GM18502 (cell line): Measurements from ENCODE around the gene ACYP1.

Experiments
- ATAC-seq: cut with Tn5 transposase; IDR thresholded peaks from one replicate; pipeline ENCODE4 v1.9.1; 2021; ENCODE audit warnings: mild to moderate bottlenecking; ENCODE audit not compliant: unreplicated experiment, poor library complexity

ACYP1 gene

DNA sequence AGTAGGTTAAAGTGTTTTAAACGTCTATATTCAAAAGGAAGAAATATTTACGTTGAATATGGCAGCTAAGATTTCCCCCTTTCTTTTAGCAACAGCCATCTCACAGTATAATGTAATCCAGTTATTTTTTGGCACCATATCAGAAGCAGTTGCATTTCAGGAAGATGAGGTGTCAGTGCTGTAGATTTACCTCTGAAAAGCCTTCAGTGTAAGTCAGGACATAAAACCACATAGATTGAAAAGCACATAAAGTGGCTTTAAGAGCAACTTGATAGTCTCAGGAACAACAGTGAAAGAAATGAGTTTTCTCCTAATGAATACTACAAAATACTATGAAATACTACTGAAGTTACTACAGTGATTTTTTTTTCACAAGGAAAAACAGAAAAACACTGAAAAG lies 19.5 kb downstream of the ACYP1 start:
- no peak for ATAC-seq

DNA sequence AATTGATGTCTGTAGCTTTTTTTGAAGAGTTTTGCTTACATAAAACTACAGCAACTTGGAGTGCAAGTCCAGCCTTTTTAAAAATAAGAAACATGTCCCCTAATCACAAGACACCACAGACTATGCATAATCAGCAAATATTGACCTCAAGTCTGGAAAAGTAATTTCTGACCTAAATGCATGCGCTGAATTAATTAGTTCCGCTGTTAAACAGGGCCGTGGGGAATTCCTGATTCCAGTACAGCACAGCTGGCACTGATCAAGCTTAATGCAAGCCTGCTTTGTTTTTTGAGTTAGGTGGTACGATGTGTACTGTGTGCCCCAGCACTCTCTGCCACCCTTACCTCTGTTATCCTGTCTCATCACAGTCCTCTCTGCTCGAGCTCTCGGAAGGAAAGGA lies 21.8 kb downstream of the ACYP1 start:
- no peak for ATAC-seq

DNA sequence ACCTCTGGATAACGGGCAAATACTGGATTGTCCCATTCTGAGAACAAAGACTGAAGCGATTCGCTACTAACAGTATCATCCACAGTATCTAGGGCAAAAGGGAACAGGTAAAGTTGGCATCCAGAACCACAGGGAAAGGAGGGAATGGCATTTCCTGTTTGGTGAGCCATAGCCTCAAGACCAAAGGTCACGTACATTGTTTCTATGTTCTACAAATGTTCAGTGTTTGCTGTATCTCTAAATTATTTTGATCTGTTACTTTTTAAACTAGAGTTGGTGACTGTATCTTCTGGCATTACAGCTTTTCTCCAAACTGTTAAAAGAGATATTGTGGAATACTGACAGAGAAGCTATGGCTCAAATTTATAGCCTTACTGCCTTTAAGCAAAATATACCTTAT lies 22.2 kb downstream of the ACYP1 start:
- no peak for ATAC-seq

DNA sequence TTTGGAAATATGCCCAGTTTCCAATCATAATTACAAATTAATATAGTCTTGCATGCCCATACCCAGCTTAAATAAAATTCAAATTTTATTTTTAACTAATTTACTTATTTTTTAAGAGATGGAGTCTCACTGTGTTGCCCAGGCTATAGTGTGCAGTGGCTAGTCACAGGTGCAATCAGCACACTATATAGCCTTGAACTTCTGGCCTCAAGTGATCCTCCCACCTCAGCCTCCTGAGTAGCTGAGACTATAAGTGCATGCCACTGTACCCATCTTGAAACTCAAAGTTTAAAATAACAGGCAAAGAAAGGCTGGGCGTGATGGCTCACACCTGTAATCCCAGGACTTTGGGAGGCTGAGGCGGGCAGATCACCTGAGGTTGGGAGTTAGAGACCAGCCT lies 22.9 kb downstream of the ACYP1 start:
- ATAC-seq = no peak

DNA sequence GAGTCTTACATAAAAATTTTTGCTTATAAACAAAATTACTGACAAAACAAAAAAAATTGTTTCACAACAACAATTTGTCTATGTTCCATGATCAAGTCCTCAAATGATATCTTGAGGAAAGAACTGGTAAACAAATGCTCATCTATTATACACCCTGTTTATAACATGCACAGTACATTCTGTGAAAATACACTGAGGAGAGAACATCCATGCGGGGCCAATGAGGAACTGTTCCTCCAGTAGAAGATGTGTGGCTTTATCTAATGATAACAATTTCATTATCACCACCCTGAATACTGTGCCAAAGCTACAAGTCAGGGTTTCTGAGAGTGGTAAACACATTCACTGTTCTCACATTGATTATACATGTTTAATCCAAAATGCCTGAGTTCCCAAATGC lies 23.3 kb downstream of the ACYP1 start:
- ATAC-seq = no peak

DNA sequence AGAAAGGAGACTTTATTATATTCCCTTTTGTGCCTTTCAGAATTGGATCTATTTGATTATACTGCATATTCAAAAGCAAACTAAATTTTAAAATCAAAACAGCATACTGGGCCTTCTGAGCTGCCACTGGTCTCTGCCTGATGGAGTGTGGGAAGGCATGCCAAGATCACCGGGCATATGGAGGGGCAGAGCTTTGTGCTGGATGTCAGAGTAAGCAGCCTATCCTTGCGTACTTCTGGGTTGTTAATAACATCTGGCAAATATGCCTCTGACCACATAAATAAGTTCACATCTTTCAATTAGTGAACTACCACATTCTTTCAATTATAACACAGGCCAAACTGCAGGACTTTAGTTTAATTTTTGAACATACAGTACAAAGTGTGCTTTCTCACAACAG lies 30.9 kb downstream of the ACYP1 start:
- no peak for ATAC-seq

DNA sequence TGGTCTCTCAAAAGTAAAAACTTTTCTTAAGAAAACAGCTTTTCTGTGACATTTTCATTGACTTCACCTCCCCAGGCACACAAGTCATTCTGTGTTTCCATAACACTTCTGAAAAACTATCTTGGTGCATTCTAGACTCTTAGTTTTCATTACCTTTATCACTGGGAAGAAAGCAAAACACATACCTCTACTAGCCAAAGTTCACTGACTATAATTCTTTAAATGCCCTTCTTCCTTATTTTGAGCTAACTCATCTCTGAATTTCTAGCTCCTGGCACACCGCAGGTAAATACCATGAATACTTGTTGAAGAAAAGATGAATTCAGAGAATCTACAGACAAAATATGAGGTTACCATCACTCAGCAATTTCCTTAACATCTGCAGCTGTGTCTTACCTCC lies 33.7 kb downstream of the ACYP1 start:
- ATAC-seq = no peak

DNA sequence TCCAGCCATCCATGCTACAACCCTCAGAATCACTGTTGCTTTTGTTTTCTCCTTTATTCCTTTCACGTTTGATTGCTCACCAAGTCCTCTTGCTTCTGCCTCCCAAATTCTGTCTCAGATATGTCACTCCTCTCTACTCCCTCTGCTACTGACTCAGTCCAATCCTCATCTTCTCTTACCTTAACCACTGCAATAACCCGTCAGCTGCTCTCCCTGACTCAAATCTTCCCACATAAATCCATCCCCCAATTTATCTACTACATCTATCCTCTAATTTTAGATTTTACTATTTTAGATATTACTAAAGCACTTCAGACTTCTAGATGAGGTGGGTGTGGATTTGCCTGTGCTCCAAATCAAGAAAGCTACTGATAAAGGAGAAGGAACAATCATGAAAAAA lies 37.9 kb downstream of the ACYP1 start:
- no peak for ATAC-seq

DNA sequence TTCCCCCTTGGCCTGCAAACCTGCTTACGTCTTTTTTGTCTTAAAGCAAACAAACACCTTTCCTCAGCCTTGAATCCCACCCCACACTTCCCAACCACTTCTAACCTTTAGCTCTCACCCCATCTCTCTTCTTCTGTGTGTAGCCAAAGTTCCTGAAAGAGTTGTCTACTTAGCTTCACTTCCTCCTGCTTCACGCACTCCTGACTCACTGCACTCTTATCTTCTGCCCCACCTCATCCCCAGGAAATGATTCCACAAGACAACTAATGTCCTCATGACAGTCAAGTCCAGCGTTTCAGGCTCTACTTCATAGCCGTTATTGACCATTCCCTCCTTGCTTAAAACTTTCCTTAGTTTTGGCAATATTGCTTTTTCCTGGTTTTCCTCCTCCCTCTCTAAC lies 38.7 kb downstream of the ACYP1 start:
- ATAC-seq = no peak

DNA sequence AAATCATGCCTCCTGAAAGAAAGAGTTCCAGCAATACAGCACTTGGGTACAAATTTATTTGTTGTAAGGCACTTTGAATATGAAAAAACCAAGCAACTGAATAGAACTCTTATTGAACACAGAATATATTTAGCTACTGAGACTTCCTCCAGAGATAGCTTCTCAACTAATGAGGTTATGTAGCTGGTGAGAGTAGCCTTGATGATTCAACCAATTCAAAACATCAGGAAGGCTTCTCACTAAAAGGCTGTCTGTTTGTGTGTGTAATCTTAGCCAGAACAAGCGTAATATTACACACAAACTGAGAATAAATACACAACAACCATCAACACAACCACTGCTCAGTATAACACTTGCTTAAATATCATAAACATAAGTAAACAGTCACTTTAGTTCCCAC lies 40.7 kb downstream of the ACYP1 start:
- ATAC-seq = no peak

DNA sequence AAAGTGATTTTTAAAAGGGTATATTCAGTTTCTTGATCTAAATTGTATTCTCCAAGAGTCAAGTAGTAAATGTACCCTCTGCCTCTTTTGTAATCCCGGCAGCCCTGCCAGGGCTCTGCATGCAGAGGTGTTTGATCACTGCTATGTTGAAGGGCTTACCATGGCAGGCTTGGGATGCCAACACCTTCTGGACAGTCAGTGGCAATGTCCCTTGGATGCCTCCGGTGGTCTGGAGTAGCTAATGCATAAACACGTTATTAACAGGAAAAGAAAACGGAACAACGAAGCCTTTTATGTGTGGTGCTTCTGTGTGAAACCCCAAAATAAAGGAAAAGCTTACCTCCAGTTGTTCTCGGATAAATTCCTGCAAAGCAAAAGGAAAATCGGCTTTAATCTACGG lies 41.2 kb downstream of the ACYP1 start:
- no peak for ATAC-seq

DNA sequence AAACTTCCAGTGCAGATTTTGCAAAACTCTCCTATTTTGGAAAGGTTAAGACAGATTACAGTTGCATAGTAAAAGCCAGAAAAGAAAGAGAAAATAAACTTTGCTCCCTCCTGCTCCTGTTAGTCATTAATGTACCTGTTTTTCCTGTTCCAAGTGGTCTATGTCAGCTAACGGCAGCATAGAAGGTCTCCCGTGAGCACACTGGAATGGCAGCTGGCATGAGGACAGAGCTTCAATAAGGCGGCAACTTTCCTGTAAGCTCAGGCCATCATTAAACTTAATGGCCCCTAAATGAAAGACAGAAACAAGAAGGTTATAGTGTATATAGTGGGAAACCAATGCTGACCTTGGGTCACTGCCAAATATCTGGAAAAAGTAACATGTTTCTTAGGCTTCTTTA lies 45.1 kb downstream of the ACYP1 start:
- ATAC-seq = no peak

DNA sequence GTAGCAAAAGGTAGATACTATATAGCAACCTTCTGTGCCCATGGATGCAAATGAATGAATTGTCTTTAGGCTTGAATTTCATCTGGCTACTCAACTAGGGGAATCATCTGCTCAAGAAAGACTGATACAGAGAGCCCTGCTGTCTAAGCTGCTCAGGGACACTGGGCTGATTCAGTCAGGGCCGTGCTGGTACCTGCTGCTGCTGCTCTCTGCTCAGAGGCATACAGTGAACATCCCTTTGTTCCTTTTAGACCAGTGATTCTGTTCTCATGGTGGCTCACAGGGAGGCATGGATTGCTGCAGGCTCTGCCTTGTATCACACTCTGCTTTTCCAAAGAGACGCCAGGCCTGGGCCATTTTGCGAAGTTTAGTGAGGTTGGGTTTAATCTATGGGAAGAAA lies 47.0 kb downstream of the ACYP1 start:
- no peak for ATAC-seq

DNA sequence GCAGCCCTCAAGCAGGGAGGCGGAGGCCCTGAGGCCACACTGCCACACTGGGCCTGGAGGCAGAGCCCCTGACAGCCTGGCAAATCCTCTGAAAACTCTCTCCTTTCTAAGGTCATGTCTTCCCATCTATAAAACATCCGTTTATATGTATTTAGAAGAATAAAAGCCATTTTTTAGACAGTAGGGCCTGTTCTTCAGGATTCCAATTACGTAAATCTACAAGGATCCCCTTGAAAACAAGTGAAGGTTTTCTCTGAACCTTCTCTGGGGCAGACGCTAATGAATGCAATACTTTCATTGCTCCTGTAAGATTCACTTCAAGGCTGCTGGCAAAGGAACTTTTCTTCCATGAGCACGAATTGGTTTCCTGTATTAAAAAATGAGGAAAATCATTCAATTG lies 48.3 kb downstream of the ACYP1 start:
- no peak for ATAC-seq

DNA sequence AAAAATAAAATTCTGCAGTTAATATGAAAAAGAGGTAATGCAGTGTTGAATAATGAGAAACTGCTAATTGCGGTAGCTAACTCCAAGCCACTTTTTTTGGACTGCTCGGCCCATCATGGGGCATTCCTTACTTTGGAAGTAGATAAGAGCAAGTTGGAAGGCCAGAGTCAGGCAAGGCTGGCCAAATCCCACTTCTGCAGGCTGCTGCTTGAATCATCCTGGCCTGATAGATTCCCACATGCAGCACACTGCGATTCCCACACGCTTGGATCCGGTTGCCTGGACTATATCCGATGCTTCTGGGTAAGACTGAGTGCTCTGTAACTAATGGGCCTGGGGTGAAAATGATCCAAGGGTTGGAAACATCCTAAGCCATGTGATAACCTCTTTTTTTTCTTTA lies 50.5 kb downstream of the ACYP1 start:
- no peak for ATAC-seq

DNA sequence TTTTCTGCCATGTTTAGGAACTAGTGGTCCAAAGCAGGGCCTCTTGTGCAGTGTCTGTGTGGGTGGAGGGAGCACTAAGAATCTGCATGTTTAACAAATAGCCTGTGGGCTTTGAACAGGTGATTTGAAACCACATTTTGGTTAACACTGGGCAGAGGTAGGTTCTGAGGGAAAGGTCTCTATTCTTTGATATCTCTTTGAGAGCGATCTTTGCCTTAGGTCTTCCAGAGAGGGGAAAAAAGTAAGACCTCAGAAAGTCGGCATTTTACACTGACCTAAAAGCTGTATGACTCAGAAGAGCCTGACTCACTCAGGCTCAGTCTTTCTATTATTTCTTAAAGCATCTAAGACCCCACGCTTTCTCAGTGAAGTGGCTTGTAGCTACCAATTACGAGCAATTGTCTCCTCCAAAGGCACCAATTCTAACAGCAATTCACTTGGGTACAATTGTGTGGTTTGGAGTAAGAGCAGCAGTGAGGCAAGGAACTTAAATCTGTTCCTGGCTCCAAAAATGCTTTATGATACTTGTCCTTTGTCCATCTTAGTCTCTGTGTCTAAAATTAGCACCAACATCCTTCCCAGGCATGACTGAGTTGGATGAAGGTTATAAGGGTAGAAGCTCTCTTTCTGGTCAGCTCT lies 52.3 kb downstream of the ACYP1 start:
- ATAC-seq = no peak

DNA sequence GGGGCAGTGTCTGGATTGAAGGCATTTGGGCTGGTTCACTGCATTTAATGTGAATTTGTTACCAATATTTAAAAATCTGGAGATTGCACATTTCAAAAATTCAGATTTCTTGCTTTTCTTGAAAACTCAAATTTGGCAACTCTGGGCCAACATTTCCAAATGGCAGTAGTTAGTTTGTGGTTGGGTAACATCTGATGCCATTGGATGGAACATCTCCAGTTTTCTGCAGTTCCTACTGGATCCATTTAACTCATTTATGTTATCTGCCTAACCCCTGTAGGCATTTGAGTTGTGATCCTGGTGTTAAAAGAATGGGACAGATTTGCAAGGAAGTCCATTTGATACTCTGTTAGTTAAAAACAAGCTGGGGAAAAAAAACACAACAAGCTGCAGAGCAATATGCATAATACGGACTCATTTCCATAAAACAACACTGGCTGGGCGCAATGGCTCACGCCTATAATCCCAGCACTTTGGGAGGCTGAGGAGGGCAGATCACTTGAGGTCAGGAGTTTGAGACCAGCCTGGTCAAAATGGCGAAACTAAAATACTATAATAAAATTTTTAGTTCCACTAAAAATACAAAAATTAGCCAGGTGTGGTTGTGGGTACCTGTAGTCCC lies 53.2 kb downstream of the ACYP1 start:
- ATAC-seq = no peak

DNA sequence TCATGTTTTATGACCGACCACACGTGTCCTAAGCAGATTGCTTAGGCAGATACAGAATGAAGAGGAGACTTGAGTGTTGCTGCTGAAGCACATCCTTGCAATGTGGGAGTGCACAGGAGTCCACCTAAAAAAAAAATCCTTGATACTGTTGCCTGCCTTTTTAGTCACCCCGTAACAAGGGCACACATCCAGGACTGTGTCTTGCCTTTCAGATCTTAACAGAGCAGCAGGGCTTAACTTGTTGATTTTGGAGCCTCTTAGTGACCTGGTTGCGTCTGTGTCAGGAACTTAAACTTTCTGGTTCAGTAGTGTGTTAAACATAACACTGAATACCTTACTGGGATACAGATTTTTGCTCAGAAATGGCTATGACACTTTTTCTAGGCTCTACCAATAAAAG lies 54.6 kb downstream of the ACYP1 start:
- no peak for ATAC-seq

DNA sequence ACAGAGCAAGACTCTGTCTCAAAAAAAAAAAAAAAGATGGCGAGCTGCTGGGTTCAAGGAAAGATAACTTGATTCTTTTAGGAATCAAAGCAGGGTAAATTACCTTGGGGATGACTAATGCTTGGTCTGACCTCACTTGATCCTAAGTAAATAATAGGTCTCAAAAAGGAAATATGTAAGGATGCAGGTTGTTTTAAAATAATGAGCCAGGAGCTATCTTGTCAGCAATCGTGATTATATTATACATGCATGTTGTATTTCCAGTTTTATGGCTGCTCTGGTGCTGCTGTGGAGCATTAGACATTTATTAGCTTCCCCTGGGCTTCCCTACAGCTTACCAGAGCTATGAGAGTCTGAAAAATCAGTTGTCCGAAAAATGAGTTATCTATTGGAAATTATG lies 58.5 kb downstream of the ACYP1 start:
- no peak for ATAC-seq

DNA sequence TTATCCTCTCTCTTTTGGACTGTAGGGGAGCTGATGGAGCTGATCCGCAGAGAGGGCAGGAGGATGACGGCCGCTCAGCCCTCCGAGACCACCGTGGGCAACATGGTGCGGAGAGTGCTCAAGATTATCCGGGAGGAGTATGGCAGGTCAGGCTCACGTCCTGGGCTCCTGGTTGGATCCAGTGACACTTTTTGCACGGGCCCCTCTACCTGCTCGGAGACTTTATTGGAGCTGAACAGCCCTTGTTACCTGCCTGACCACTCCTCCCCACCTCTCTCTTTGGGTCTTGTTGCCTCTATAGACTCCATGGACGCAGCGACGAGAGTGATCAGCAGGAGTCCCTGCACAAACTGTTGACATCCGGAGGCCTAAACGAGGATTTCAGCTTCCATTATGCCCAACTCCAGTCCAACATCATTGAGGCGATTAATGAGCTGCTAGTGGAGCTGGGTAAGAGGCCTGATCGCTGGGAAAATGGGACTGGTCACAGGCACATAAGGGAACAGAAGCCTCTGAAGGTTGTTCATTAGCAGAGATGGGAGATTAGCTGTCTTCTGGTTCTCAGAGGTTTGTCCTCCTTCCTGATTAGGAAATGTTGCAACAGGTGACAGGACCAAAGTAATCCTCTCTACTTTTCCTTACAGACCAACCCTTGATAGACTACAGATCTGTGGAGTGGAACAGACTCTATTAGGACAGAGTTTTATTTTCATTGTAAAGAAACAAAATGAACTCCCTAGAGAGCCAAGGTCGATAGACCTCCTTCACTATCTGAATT lies 60.4 kb downstream of the ACYP1 start:
- peak; percentile 3 for ATAC-seq
